Left lung (tissue), 10 donors: ENCODE measurements around the gene QSOX2. TPM values are rescaled to one million over a fixed set of nuclear protein-coding genes. Genes with fewer than 3 reads are reported as not detected.

Experiments
- ATAC-seq: fragments of 200-7000 bp; cut with Tn5 transposase; one replicate; pipeline ENCODE4 v1.9.1; 2020; ENCODE audit warnings: moderate library complexity
- DNase-seq, 4 donors: peaks; one replicate each; pipeline ENCODE4 v3.0.0-alpha.2; 2013 to 2020
- H3K27ac ChIP-seq, 2 donors: fragments of 200-600 bp; sonication (generic) in 1 of 2; one replicate each; pipeline versions ENCODE4 v1.5.0 to v1.8.0; 2020 to 2021
- H3K27me3 ChIP-seq, 2 donors: fragments of 200-600 bp; sonication (generic) in 1 of 2; one replicate each; pipeline versions ENCODE4 v1.5.0 to v1.8.0; 2020 to 2021
- H3K36me3 ChIP-seq, 2 donors: fragments of 200-600 bp; sonication (generic) in 1 of 2; one replicate each; pipeline versions ENCODE4 v1.5.0 to v1.8.0; 2020 to 2021
- H3K4me1 ChIP-seq, 2 donors: fragments of 200-600 bp; one replicate each; pipeline ENCODE4 v1.8.0; 2021
- H3K4me3 ChIP-seq, 2 donors: fragments of 200-600 bp; sonication (generic) in 1 of 2; one replicate each; pipeline versions ENCODE4 v1.5.0 to v1.8.0; 2020 to 2021; ENCODE audit warnings: mild to moderate bottlenecking in 1 of 2
- H3K9me3 ChIP-seq, 2 donors: fragments of 200-600 bp; sonication (generic) in 1 of 2; one replicate each; pipeline versions ENCODE4 v1.5.0 to v1.8.0; 2020 to 2021
- intact Hi-C, 2 donors: fragments of 100-400 bp; cut with DNase I; formaldehyde crosslinking; loops; one replicate each; pipeline versions ENCODE4 v1.11.2 to v1.14.2; 2022
- polyA plus RNA-seq, 6 donors: library from polyadenylated mRNA; unstranded; fragments of 120-200 nt; gene quantifications; one replicate each; pipeline ENCODE4 v1.2.1, GENCODE V29; 2013; ENCODE audit not compliant: insufficient read length in 6 of 6
- total RNA-seq, 2 donors: library from RNA; stranded (reverse); fragmentation: NEBNext Ultra II Directional; extraction: Animal tissue kit (Norgen Biotek cat#: 25700); gene quantifications; one replicate each; pipeline ENCODE4 v1.2.1, GENCODE V29; 2021
- TF ChIP-seq, protein P1 (sequence below), 2 donors: fragments of 200-600 bp; sonication (generic) in 1 of 2; IDR thresholded peaks; one replicate each; pipeline versions ENCODE4 v1.5.0 to v1.8.0; 2021; ENCODE audit warnings: antibody characterized with exemption in 2 of 2
- donor health status: DM: no; HTN: yes; CAD: no.
- donor health status: DM: no; HTN: no; CAD: no.

QSOX2 gene
- total and polyA plus RNA-seq, 8 donors: 9.5 to 15.4 (median 12.0) TPM

DNA sequence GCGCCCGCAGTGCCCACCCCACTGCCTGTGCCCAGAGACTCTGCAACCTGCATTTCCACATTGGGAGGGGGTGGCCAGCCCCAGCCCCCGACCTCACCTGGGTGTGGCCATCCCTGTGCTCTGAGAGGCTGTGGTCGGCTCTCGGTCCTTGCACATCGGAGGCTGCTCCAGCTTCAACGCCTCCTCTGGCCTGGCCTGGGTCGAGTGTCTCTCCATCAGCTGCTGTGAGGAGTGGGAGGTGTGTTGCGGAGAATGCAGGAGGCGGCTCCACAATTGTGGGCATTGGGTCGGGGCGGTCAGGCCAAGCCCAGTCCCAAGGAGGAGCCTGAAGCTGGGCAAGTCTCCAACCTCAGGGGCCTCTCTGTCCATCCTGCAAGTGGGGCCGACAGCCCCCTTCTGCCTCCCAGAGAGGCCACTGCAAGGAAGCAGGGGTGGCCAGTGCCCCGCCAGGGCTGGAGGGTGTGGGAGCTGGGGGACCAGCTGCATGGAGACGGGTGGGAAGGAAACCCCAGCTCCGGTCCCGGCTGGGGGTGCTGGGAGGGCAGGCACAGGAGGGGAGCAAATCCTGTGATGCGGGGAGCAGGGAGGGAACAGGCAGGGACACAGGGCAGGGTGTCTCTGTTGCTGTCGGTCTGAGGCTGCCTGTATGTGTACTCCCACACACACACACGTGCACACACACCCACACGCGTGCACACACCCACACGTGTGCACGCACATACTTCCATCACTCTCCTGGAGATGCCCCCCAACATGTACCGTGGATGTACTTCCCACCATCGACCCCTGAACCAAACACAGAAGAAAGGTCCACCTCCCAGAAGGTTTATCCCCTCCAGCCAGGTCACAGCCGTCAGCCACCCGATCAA is 29.4 kb upstream of the QSOX2 start:
- TF ChIP-seq, protein P1, sequence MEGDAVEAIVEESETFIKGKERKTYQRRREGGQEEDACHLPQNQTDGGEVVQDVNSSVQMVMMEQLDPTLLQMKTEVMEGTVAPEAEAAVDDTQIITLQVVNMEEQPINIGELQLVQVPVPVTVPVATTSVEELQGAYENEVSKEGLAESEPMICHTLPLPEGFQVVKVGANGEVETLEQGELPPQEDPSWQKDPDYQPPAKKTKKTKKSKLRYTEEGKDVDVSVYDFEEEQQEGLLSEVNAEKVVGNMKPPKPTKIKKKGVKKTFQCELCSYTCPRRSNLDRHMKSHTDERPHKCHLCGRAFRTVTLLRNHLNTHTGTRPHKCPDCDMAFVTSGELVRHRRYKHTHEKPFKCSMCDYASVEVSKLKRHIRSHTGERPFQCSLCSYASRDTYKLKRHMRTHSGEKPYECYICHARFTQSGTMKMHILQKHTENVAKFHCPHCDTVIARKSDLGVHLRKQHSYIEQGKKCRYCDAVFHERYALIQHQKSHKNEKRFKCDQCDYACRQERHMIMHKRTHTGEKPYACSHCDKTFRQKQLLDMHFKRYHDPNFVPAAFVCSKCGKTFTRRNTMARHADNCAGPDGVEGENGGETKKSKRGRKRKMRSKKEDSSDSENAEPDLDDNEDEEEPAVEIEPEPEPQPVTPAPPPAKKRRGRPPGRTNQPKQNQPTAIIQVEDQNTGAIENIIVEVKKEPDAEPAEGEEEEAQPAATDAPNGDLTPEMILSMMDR (IDR thresholded peaks at IDR 0.05): no peak
- ATAC-seq (no peak), DNase-seq (peak in 1 of 4 donors; percentile 65)
- no peaks in the 10 kb centered on the region for H3K36me3 ChIP-seq
- no peak overlapping the region for H3K27ac ChIP-seq
- intact Hi-C loops: no loop called here
- no peak overlapping the region for H3K4me3 ChIP-seq
- no peaks in the 10 kb centered on the region for H3K4me1 ChIP-seq
- no peaks in the 10 kb centered on the region for H3K9me3 ChIP-seq
- peaks cover 0 to 43% of the 10 kb centered on the region in 2 donors for H3K27me3 ChIP-seq

- Histone ChIP-seq H3K4me3 (no peak overlapping the region), H3K9me3 (no peaks in the 10 kb centered on the region), H3K36me3 (no peaks in the 10 kb centered on the region), H3K27ac (no peak overlapping the region), H3K27me3 (peaks cover 0 to 48% of the 10 kb centered on the region in 2 donors), H3K4me1 (no peaks in the 10 kb centered on the region)
- no peak for ATAC-seq
- intact Hi-C loops: no loop called here
- DNase-seq: peak in 1 of 4 donors; percentile 64
- TF ChIP-seq, protein P1 (IDR thresholded peaks at IDR 0.05): no peak
These were observed 28.5 kb upstream of the QSOX2 start for GRCh38 chr9:136273921-136274785.

DNA sequence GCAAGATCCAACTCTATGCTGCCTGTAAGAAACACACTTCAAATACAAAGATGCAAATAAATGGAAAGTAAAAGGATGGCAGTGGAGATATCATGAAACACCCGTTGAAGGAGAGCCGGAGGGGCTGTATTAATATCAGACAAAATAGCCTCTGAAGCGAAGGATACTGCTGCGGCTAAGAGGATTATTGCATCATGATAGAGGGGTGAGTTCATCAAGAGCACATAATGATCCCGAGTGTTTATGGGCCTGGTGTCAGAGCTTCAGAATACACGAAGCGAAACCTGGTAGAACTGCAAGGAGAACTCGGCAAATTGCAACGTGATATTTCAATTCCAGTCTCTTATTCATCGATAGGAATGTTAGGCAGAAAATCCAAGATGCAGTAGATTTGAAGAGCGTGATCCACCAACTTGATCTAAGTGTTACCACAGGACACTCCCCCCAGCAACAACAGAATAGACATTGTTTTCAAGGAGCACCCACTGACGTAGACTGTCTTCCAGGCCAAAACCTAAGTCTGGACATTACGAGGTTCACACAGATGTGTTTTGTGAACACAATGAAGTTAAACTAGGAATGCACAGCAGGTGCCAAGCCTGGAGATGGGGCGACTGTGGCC is 27.7 kb upstream of the QSOX2 start:
- no peaks in the 10 kb centered on the region for H3K4me1 ChIP-seq
- ATAC-seq (no peak), DNase-seq (no peak)
- H3K9me3 ChIP-seq: no peaks in the 10 kb centered on the region
- peaks cover 0 to 55% of the 10 kb centered on the region in 2 donors for H3K27me3 ChIP-seq
- intact Hi-C loops: no loop called here
- no peak overlapping the region for H3K27ac ChIP-seq
- no peaks in the 10 kb centered on the region for H3K36me3 ChIP-seq
- no peak overlapping the region for H3K4me3 ChIP-seq
- TF ChIP-seq, protein P1 (IDR thresholded peaks at IDR 0.05): no peak

- H3K27me3 ChIP-seq: peaks cover 0 to 34% of the 10 kb centered on the region in 2 donors
- DNase-seq (no peak), ATAC-seq (no peak)
- peaks cover 5 to 9% of the 10 kb centered on the region in 2 donors for H3K4me1 ChIP-seq
- TF ChIP-seq, protein P1 (IDR thresholded peaks at IDR 0.05): no peak
- H3K36me3 ChIP-seq: no peaks in the 10 kb centered on the region
- no peaks in the 10 kb centered on the region for H3K9me3 ChIP-seq
- no peak overlapping the region for H3K4me3 ChIP-seq
- intact Hi-C loops: no loop called here
- H3K27ac ChIP-seq: no peak overlapping the region
These were observed 24.6 kb upstream of the QSOX2 start for GRCh38 chr9:136270173-136270705.
